NCI-H2227 (cell line): ENCODE data around the gene NFIA.

ENCODE experiments used
- DNase-seq: peaks from one replicate; lab custom pipeline; 2025; ENCODE audit not compliant: unreplicated experiment; lab: John Stamatoyannopoulos, UW

Gene NFIA

DNA sequence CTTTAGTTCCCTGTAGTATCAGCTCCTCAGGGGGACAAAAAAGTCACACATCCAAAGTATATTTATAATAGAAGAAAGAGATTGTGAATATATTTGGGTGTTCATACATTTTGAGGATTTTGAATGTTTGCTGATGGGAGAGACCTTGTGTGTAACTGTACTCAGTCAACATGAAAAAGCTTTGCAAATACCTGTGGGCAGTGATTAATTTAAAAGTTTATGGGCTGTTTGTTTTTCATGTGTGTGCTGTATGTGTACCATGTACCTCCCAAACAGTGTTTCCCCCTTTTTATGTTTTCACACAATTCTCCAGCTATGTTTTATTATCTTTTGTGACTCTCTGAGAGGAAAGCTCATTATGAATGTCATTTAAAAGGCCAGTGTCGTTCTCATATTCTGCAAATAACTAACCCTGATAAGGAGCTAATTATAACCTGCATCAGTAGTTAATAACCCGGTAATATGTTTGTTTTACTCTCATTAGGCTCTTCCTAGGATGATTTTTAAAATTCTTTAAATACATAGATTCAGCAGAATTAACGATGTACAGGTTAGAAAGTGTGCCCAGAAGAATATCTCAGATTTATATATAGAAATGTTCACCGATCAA lies 271.5 kb downstream of the NFIA start:
- no peak for DNase-seq

DNA sequence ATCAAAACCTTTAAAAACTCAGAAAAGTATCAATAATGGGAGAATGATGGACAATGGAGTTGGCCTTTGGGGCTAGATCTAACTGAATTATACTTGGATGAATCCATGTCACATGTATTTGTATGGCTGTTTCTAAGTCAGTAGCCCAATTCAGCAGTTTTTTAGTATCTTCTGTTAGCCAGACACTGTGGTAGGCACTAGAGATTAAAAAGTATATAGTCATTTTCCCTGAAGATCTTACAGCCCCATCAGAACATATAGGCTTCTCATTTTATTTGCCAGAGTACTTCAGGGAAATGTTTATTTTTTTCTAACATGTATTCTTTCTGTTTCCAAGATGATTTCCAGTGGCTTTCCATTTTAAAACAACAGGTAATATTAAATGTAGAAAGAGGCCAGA lies 273.7 kb downstream of the NFIA start:
- DNase-seq = no peak

DNA sequence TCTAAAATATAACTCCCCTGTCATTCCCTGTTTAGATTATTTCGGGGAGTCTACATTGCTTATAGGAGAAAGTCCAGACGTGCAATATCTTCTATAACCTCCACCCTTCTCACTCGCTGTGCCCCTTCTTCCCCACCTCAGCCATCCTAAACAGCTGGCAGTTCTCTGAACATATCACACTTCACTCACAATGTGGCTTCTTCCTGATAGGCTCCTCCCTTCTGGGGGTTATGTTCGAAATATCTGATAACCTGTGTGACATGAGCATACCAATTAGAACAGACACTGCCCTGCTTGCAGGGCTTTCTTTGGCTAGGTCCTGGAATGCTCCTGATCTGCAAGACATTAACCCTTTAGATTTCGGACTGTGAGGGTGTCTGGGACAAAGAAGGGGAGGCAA lies 274.6 kb downstream of the NFIA start:
- no peak for DNase-seq

DNA sequence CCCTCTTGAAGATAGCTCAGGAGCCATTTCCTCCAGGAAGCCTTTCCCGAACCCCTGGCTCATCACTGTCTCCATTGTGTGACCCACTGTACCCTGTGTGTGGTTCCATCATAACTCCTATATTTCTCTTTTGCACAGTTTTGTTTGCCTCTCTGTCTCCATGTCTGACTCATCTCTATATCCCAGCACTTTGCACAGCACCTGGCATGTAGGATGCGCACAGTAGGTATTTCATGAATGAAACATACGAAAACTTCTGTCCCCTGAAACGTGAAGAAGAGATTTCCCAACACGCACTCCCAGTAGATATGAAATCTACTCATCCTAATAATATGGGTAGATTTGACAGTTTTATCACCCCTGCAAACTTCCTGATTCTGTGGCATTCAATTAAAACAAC lies 275.2 kb downstream of the NFIA start:
- DNase-seq = no peak

DNA sequence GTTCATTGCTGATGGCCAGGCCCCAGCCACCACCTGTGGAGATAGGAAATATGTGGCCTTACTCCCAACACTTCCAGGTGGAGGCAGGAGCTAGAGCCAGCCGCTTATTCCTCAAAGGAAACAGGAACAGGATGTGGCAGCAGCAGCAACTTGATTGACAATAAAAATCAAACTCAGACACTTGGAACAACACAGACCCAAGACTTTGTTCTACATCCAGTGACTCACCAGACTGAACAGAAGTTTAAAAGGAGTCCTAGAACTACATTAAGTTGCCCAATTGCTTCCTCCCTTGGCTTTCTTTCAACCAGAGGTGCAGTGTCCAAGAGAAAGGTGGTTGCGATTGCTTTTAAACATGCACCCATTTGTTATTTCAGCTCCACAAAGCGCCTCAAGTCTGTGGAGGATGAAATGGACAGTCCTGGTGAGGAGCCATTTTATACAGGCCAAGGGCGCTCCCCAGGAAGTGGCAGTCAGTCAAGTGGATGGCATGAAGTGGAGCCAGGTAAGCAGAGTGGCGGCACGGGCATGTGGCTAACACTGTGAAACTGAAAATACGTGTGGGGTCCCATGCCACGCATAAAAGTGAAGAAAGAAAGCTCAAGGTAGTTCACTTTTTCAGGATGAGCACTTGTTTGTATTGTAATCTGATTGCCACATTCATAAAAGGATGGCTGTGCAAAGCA lies 276.6 kb downstream of the NFIA start:
- DNase-seq = no peak

DNA sequence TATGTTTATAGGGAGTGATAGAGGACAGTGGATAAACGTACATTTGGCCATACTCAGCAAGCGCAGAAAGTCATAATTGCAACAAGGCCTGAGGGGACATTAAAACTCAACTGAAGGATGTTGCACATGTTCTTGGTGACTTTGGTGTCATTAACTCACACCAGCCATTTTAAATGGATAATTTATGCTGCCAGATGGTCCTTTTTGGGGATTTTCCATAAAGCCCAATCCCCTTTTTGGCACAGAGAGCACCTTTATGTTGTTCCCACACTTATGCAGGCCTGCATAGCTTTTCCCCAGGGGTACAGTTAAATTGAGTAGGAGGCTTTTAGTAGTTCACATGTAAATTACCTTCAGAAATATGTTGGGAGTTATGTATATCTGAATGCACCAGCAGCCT lies 279.6 kb downstream of the NFIA start:
- no peak for DNase-seq

DNA sequence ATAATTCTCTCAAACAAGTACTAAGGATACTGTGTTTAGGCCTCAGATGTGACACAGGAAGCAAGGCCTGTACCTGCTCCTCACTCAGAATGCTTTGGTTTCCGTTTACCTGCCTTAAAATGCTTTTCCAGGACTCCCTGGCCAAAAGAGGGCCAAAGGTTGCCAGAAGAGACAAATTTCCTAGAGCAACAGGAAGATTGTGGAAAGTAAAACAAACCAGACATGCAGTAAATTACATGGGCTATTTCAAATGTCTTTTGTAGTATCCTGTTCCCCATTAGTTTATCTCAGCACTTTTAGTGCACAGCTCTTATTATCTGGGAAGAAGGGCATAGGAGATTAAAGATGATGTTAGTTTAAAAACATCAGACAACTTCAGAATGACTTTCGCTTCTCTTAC lies 280.0 kb downstream of the NFIA start:
- no peak for DNase-seq

DNA sequence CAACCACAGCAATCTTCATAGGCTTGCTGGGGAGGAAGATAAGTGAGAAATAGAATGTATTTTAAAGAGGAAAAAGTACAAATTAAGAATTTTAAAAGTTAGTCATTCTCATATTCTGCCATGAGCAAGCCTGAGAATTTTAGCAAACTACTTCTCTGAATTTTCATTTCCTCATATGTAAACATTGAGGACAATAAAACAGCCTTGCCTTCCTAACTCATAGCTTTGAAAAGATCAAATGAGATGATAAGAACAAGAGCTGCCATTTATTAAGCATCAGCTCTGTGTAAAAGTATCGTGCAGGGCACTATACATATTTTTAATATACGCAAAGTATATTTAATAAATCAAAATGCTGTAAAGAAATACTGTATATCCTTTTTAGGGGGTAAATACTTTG lies 286.0 kb downstream of the NFIA start:
- DNase-seq = no peak

DNA sequence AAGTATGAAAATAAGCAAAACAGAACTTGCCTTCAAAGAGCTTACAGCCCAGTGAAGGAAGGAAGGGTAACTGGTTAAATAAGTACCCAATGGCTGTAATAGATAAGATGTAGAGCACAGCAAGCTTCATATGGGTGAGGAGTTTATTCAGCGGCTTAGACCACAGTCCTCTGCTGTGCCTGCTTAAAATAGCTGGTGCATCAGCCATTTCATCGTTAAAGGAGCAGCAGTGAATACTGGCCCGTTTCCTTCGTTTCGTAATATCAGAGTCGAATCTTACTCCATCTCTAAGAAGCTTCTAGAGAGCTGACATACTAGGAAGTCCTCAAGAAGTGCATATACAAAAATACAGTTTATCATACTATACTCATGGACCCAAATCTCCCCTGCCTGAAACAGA lies 286.5 kb downstream of the NFIA start:
- DNase-seq = no peak

DNA sequence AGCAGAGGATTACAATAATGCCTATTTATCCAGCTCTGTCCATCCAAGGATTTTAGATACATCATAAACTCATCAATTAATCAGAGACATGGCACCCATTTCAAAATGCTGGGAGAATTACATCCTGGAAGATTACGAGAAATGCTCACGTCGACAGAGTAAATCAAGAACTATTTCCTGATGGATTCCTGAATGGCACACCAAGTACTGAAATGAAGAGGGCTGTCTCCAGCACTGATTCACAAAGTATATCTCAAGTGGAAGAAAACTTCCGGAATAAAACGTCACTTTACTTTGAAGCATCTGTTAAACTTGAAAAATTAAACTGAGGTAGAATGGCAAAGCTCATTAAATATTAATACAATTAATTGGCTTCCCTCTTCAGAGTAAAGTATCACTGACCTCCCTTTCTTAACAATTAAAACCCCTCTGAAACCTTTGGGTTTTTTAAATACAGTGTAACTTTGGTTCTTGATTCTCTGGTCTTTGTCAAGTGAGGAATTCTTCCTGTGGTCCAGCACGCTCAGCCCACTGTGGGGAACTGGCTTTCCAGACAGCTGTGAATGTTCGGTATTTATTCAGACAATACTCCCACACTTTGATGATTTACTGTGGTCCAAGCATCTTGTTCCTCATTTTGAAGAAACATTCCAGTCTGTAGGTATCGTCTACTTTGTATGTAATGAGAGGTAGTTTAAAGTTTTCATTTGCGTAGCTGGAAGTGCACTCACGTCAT lies 288.0 kb downstream of the NFIA start:
- DNase-seq = no peak

DNA sequence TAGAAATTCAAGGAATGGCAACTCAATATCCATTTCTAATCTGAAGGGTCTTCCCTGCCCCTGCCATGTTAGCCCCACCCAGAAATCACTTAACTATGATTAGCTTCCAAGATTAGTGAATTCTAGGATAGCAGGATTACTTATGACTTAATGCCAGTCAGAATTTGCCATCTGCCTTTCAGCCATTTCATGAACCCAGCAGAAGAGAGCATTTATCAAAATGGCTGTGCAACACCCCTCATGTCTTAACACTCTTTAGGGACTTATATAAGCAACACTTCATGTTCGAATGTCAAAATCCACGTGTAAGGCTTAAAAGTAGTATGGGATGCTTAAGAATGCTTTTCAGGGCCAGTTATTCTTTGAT lies 288.5 kb downstream of the NFIA start:
- DNase-seq = no peak

DNA sequence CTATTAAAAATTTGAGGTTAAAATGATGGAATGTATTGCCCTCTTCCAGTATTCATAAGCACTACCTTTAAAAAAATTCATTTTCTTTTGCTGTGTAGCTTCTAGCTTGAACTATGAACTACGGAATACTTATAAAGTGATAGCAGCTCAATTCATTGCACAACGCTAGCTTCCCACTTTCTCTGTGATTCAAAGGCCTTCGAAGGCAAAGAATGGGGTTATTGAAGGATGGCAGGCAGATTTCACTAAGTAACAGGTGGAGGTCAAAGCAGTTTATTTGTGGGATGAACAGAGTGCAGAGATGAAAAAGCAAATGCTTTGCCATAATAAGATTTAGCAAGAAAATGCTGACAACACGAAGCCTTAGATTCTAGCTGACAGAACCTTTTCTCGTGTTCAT lies 290.6 kb downstream of the NFIA start:
- no peak for DNase-seq

DNA sequence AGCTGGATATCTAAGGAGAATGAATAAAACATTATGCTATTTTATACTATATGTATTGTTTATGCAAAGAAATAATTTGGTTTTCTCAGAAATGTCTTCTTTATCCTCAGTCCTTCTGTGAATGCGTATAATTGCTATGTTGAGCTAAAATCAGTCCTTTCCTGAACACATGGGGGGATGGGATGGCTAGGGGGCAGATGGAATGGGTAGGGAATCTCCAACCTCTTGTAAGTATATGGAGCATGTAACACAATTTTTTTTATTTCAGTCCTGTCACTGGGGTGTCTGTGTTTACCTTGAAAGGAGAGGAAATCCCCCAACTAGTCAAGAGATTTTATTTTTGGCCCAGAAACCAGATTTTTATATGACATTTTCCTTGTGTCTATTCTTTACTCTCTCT lies 291.8 kb downstream of the NFIA start:
- no peak for DNase-seq

DNA sequence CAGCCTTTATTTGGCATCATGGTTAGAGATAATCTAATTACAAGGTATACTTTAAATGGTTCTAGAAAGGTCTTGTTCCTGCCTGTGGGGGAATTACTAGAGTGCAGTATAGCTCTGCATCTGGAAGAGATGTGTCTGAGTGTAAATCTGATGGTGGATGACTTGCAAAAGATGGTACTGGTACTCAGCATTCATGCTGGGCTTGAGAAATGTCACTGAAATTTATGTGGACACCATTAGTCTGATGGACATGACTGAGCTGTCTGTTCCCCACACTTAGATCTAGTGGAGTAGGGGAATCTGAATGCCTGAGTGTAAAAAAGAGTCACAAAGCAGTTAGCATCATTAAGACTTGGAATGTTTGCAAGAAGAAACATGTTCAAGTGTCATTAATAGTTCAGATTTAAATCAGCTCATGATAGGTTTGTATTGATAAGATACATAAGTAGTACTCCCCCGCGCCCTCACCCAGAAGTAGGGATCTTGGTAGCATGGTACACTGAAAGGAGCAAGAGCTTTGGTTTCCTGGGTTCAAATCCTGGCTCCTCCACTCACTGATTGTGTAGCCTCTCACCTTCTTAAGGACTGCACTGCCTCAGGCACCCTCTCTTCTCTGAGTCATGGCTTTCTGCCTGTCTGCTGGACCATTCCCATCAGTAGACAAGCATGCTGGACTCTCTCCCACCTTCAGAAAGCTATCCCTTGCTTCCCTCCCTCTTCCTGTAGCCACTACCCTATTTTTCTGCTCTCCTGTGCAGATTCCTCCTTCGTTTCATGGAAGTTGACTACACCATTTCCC lies 292.9 kb downstream of the NFIA start:
- DNase-seq = no peak

DNA sequence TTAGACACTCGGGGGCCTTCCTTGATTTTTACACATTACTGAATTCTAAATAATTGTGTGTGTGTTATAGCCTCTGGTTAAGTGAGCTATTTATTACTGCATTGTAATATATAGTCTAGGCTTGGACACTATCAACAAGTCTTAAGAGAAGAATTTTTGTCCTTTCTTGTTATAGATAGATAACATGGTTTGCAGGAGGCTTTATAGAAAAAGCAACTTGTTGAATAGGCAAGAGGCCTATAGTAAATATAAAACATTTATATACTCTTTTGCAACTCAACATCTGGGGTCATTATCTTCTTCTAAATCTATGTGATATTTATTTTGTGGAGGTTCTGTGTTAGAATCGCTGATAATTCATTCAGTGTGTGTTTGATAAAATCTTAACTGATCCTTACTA lies 293.8 kb downstream of the NFIA start:
- DNase-seq = no peak

DNA sequence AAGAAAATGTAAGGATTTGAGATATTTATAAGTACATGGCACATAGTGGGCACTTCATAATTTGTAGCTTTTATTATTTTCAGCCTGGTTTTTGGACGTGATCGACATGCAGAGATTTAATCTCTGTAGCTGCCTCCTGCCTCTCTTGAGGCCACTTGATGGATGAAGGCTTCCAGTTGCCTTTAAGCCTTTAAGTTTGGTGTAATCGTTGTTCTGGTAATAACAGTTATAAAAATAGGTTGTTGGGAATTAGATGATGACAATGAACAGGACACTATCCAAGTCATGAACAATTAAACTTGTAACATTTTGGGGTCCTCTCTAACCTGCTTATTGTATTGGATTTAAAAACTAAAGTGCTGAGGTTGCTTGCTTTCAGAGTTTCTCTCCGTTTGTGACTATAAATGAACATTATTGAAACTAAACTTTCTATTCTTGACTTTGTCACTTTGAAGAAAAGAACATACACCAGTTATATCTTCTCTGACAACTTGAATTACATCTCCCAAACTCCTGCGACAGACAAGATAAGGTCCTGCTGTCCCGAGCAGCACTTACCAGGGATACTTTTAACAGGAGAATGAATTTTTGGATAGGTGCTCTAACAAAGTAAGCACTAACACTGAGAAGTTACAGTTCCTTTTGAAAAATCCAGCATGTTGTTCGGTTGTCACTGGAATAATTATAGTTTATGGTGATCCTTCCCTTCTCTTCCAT lies 295.0 kb downstream of the NFIA start:
- no peak for DNase-seq

DNA sequence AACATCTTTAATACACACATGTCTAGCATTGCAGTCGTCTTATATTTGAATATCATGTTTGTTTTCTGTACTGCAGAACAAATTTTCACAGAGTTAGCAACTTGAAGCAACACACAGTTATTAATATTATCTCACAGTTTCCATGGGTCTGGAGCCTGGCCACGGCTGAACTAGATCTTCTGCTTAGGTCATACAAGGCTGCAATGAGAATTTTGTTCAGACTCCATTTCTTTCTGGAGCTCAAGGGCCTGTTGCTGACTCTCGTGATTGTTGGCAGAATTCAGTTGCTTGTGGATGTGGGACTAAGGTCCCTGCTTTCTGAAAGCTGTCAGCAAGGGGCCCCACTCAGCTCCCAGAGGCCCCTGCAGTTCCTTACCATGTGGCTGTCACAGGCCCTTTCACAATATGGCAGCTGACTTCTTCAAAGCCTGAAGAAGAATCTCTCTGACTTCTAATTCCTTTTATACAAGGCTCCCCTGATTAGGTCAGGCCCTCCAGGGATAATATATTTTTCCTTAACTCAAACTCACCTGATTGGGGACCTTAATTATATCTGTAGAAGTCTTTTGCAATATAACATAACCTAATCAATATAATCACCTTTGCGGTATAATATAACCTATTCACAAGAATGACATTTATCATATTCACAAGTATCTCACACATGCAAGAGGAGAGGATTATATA lies 296.3 kb downstream of the NFIA start:
- DNase-seq = no peak

DNA sequence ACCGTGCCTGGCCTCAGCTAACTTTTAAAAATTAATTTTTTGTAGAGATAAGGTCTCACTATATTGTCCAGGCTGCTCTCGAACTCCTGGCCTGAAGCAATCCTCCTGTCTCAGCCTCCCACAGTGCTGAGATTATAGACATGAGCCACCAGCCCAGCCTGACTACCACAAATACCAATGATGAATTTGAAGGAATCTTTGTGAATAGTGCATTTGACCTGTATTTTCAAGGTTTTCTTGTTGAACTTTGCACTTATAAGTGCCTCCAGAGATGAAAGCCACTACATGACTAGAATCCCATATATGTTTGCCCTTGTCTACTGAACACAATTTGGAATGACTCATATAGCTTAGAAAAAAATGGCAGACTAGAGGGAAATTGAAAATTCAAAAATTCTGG lies 297.3 kb downstream of the NFIA start:
- DNase-seq = no peak

DNA sequence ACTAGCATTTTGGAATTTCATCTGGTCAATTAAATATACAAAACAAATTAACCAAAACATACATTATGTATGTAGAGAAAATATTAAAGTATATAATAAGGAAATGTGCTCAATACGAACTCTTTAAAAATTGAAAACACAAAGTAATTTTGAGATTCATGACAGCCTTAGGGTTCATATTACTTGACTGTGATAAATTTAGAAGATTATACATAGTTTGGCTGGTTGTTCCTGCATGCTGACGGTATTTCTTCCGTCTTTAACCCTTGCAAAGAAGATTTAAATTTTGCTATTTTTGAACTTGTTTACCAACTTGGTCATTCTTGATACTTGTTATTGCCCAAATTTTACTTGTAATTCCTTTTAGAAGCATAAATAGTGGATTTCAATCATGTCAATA lies 298.2 kb downstream of the NFIA start:
- DNase-seq = no peak

DNA sequence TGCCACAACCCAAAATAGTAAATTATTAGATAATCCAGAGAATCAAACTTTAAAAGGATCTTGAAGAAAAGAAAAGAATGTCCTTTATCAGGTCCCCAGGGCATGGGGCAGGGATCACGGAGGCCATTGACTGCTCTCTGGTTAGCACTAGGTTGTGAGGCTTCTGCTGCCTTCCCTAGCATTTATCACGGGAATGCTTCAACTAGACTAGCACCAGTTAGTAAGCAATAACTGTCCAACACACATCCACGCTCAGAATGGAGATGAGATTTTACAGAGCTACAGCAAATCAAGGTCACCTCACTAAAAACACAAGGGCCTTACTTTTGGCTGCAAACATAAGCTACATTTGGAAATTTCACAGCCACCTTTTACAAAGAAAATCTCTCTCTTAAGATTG lies 304.0 kb downstream of the NFIA start:
- DNase-seq = no peak

DNA sequence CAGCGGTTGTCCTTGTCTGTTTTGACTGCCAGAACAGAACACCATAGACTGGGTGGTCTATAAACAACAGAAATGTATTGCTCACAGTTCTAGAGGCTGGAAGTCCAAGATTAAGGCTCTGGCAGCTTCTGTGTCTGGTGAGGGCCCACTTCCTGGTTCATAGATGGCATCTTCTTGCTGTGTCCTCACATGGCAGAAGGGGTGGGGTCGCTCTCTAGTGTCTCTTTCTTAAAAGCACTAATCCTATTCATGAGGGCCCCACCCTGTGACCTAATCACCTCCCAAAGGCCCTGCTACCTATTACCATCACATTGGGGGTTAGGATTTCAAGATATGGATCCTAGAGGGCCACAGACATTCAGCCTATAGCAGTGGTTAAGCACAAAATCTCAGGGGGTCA lies 304.4 kb downstream of the NFIA start:
- no peak for DNase-seq
